Left lung (tissue), 10 donors: ENCODE results near the gene ILF3. TPM values are rescaled to one million over a fixed set of nuclear protein-coding genes. Genes with fewer than 3 reads are reported as not detected.

Source experiments
- ATAC-seq: fragments of 200-7000 bp; cut with Tn5 transposase; one replicate; pipeline ENCODE4 v1.9.1; 2020; ENCODE audit warnings: moderate library complexity
- DNase-seq, 4 donors: peaks; one replicate each; pipeline ENCODE4 v3.0.0-alpha.2; 2013 to 2020
- H3K27ac ChIP-seq, 2 donors: fragments of 200-600 bp; sonication (generic) in 1 of 2; one replicate each; pipeline versions ENCODE4 v1.5.0 to v1.8.0; 2020 to 2021
- H3K27me3 ChIP-seq, 2 donors: fragments of 200-600 bp; sonication (generic) in 1 of 2; one replicate each; pipeline versions ENCODE4 v1.5.0 to v1.8.0; 2020 to 2021
- H3K36me3 ChIP-seq, 2 donors: fragments of 200-600 bp; sonication (generic) in 1 of 2; one replicate each; pipeline versions ENCODE4 v1.5.0 to v1.8.0; 2020 to 2021
- H3K4me1 ChIP-seq, 2 donors: fragments of 200-600 bp; one replicate each; pipeline ENCODE4 v1.8.0; 2021
- H3K4me3 ChIP-seq, 2 donors: fragments of 200-600 bp; sonication (generic) in 1 of 2; one replicate each; pipeline versions ENCODE4 v1.5.0 to v1.8.0; 2020 to 2021; ENCODE audit warnings: mild to moderate bottlenecking in 1 of 2
- H3K9me3 ChIP-seq, 2 donors: fragments of 200-600 bp; sonication (generic) in 1 of 2; one replicate each; pipeline versions ENCODE4 v1.5.0 to v1.8.0; 2020 to 2021
- intact Hi-C, 2 donors: fragments of 100-400 bp; cut with DNase I; formaldehyde crosslinking; loops; one replicate each; pipeline versions ENCODE4 v1.11.2 to v1.14.2; 2022
- polyA plus RNA-seq, 6 donors: library from polyadenylated mRNA; unstranded; fragments of 120-200 nt; gene quantifications; one replicate each; pipeline ENCODE4 v1.2.1, GENCODE V29; 2013; ENCODE audit not compliant: insufficient read length in 6 of 6
- total RNA-seq, 2 donors: library from RNA; stranded (reverse); fragmentation: NEBNext Ultra II Directional; extraction: Animal tissue kit (Norgen Biotek cat#: 25700); gene quantifications; one replicate each; pipeline ENCODE4 v1.2.1, GENCODE V29; 2021
- TF ChIP-seq, protein P1 (sequence below), 2 donors: fragments of 200-600 bp; sonication (generic) in 1 of 2; IDR thresholded peaks; one replicate each; pipeline versions ENCODE4 v1.5.0 to v1.8.0; 2021; ENCODE audit warnings: antibody characterized with exemption in 2 of 2
- donor health status: DM: no; HTN: yes; CAD: no.
- donor health status: DM: no; HTN: no; CAD: no.

ILF3 gene
- total and polyA plus RNA-seq, 8 donors: 161 to 357 (median 298) TPM

GRCh38 chr19:10688545-10689280 is 34.6 kb downstream of the ILF3 start:
- no peak for DNase-seq
- H3K4me1 ChIP-seq: no peaks in the 10 kb centered on the region
- ATAC-seq: no peak
- TF ChIP-seq, protein P1, sequence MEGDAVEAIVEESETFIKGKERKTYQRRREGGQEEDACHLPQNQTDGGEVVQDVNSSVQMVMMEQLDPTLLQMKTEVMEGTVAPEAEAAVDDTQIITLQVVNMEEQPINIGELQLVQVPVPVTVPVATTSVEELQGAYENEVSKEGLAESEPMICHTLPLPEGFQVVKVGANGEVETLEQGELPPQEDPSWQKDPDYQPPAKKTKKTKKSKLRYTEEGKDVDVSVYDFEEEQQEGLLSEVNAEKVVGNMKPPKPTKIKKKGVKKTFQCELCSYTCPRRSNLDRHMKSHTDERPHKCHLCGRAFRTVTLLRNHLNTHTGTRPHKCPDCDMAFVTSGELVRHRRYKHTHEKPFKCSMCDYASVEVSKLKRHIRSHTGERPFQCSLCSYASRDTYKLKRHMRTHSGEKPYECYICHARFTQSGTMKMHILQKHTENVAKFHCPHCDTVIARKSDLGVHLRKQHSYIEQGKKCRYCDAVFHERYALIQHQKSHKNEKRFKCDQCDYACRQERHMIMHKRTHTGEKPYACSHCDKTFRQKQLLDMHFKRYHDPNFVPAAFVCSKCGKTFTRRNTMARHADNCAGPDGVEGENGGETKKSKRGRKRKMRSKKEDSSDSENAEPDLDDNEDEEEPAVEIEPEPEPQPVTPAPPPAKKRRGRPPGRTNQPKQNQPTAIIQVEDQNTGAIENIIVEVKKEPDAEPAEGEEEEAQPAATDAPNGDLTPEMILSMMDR (IDR thresholded peaks at IDR 0.05): no peak
- intact Hi-C loops: no loop called here
- no peaks in the 10 kb centered on the region for H3K27me3 ChIP-seq
- H3K27ac ChIP-seq: no peak overlapping the region
- no peak overlapping the region for H3K4me3 ChIP-seq
- H3K36me3 ChIP-seq: peaks cover 0 to 89% of the 10 kb centered on the region in 2 donors
- no peaks in the 10 kb centered on the region for H3K9me3 ChIP-seq

DNA sequence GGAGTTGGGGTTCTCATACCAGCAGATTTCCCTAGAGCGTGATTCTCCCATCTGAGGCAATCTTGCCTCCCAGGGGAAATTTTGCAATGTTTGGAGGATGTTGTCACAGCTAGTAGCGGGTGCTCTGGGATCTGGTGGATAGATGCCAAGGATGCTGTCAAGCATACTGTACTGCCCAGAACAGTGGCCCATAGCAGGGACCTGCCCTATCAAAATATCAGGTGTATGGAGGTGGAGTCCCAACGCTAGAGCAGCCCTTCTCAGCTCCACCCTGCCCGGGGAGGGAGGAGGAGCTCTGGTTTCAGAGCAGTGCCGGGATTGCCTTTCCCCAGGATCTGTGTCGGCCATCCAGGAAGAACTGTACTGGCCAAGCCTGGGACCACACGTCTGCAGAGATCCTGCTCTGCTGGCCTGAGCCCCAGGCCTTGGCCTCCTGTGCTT is 36.2 kb downstream of the ILF3 start:
- Histone ChIP-seq H3K27me3 (no peaks in the 10 kb centered on the region), H3K4me1 (peaks cover 0 to 6% of the 10 kb centered on the region in 2 donors), H3K9me3 (no peaks in the 10 kb centered on the region), H3K36me3 (peaks cover 0 to 72% of the 10 kb centered on the region in 2 donors), H3K4me3 (no peak overlapping the region), H3K27ac (no peak overlapping the region)
- ATAC-seq: no peak
- intact Hi-C loops: no loop called here
- TF ChIP-seq, protein P1 (IDR thresholded peaks at IDR 0.05): no peak
- no peak for DNase-seq

DNA sequence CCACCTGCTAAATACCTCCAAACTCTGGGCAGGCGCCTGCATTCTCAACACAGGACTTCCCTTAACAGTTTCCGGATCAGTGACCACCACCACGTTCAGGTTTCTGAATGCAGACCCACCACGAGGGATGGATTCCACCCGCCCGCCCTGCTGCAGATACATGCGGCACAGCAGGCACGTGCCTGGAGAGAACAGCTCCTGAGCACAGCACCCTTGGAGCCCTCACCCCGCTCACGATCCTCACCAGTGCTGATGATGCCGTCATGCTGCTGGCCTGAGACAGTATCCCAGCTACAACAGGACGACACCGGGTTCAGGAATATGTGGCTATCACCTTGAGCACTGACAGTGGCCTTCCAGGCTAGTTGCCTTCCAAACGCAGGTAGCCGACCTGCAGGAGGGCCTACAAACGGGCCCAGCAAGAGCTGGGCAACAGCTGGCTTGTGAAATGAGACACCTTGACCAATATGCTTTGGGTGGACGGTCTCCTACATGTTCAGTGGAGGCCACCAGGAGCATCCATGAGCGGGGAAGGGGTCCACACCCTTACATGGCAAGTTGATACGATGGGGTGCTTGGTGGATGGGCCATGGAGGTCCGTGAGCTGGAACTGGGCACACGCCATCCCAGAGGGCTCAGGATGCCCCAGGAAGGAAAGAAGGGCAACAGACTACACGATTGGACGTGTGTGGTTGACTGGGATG is 37.2 kb downstream of the ILF3 start:
- intact Hi-C loops: no loop called here
- peaks cover 0 to 14% of the 10 kb centered on the region in 2 donors for H3K4me1 ChIP-seq
- H3K27ac ChIP-seq: no peak overlapping the region
- H3K9me3 ChIP-seq: no peaks in the 10 kb centered on the region
- no peak overlapping the region for H3K4me3 ChIP-seq
- TF ChIP-seq, protein P1 (IDR thresholded peaks at IDR 0.05): no peak
- no peak for DNase-seq
- no peak for ATAC-seq
- peaks cover 0 to 63% of the 10 kb centered on the region in 2 donors for H3K36me3 ChIP-seq
- no peaks in the 10 kb centered on the region for H3K27me3 ChIP-seq

DNA sequence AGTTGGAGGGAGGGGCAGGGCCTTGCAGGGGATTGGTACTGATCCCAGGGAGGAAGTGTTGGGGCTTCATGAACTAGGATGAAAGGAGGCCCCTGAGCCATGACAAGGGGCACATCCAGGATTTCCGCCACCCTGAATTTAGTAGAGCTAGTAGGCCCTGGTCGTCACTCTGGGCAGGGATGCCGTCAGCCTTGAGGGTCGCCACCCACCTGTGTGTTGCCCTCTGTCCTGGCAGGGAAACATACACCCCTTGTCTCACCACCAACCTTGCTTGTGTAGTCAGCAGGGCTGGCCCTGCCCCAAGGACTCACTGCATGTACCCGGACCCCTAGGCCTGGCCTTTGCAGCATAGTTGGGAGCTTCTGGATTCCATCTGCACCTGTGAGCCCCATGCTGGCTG is 37.7 kb downstream of the ILF3 start:
- no peak overlapping the region for H3K4me3 ChIP-seq
- H3K36me3 ChIP-seq: peaks cover 0 to 57% of the 10 kb centered on the region in 2 donors
- peaks cover 0 to 14% of the 10 kb centered on the region in 2 donors for H3K4me1 ChIP-seq
- ATAC-seq (no peak), DNase-seq (no peak)
- H3K27me3 ChIP-seq: no peaks in the 10 kb centered on the region
- no peaks in the 10 kb centered on the region for H3K9me3 ChIP-seq
- no peak overlapping the region for H3K27ac ChIP-seq
- intact Hi-C loops: no loop called here
- TF ChIP-seq, protein P1 (IDR thresholded peaks at IDR 0.05): no peak

- H3K27me3 ChIP-seq: no peaks in the 10 kb centered on the region
- no peak for ATAC-seq
- DNase-seq: no peak
- H3K4me1 ChIP-seq: peaks cover 0 to 14% of the 10 kb centered on the region in 2 donors
- peaks cover 0 to 48% of the 10 kb centered on the region in 2 donors for H3K36me3 ChIP-seq
- TF ChIP-seq, protein P1 (IDR thresholded peaks at IDR 0.05): no peak
- no peak overlapping the region for H3K4me3 ChIP-seq
- intact Hi-C loops: no loop called here
- no peak overlapping the region for H3K27ac ChIP-seq
- no peaks in the 10 kb centered on the region for H3K9me3 ChIP-seq
These were observed 38.6 kb downstream of the ILF3 start for GRCh38 chr19:10692673-10693264.
